Activated naive CD4-positive, alpha-beta T cell treated with anti-CD3 and anti-CD28 coated beads, Interleukin-2, amount 50 U/mL, for 72 hours (primary cell): ENCODE results near the gene ZNF274. TPM values are rescaled to one million over a fixed set of nuclear protein-coding genes. Genes with fewer than 3 reads are reported as not detected.
A peak's percentile ranks its signal among the peaks of the same experiment; 100 is the strongest.

ENCODE experiments used
- ATAC-seq, 2 donors: fragments of 150-1000 bp; cut with Tn5 transposase; 2 replicates each; pipeline ENCODE4 v1.10.0; 2021; ENCODE audit warnings: mild to moderate bottlenecking in 2 of 2, moderate library complexity in 2 of 2
- DNase-seq, 2 donors: peaks; one replicate each; pipeline ENCODE4 v3.0.0; 2021 to 2022; ENCODE audit warnings: low spot score in 2 of 2
- H3K27ac Mint-ChIP-seq, 2 donors: one replicate each; pipeline ENCODE4 v1.8.0; 2022; ENCODE audit warnings: mild to moderate bottlenecking in 2 of 2, mixed read lengths in 2 of 2
- H3K36me3 Mint-ChIP-seq, 2 donors: one replicate each; pipeline ENCODE4 v1.8.0; 2022; ENCODE audit warnings: mixed read lengths in 2 of 2
- H3K9me3 Mint-ChIP-seq, 2 donors: one replicate each; pipeline ENCODE4 v1.8.0; 2022; ENCODE audit warnings: mixed read lengths in 2 of 2
- total RNA-seq, 2 donors: library from RNA; stranded (reverse); gene quantifications; one replicate each; pipeline ENCODE4 v1.2.3, GENCODE V29; 2022

The ZNF274 gene
- total RNA-seq, 2 donors from 2014 or later: 19.8 to 34.1 TPM

DNA sequence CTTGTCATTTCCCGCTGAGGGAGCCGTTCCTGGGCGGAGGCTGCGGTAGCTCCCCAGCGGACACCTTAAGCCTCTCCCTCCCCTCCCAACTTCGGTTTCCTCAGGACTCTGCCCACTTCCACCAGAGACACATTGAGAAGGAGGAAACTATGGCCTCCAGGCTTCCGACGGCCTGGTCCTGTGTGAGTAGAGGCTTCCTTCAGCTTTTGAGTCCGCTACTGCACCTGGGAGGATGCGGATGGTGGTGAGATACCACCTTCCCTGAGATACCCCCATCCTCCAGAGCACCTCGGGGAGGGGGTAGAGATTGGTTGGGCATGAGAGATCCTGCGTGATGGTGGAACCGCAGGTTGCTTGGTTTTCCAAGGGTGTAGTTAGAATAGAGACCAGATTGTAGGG lies 955 bp downstream of the ZNF274 start:
- H3K9me3 Mint-ChIP-seq: peaks cover 25 to 26% of the 10 kb centered on the region in 2 donors
- peak overlapping the region; percentile 99 for H3K27ac Mint-ChIP-seq
- ATAC-seq (no peak), DNase-seq (no peak)
- peaks cover 65 to 80% of the 10 kb centered on the region in 2 donors for H3K36me3 Mint-ChIP-seq

DNA sequence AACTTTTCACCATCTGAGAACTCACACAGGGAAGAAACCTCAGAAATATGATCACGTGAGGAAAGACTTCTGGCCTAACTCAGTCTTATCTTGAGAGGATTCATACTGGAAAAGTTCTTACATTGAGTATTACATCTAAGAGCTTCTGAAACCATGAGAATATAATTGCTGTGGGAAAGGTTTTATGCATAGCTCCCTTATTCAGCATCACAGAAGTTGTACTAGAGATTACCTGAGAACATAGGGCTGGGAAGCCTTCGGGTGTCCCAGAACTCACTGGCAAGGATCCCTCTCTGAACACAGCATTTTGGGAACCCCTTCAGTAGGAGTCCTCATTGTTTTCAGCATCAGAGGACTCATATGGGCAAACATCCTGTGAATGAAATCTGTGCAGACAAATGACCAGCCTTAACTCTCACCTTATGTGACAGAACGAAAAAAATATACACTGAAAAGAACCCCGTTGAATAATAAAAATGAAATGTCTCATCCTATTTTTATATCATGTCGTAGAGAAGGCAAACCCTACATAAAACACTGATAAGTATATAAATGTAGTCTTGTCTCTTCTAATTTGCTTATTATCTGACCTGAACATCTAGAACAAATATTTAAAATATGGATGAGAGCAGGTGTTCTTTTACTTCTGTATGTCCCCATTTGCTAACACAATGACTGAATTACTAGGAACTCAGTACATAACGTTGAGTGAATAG lies 14.2 kb downstream of the ZNF274 start:
- Mint-ChIP-seq H3K36me3 (peaks cover 83 to 94% of the 10 kb centered on the region in 2 donors), H3K27ac (no peak overlapping the region), H3K9me3 (peaks cover 40 to 53% of the 10 kb centered on the region in 2 donors)
- ATAC-seq (peak in 1 of 2 donors; percentile 41), DNase-seq (no peak)

- ATAC-seq (no peak), DNase-seq (no peak)
- Mint-ChIP-seq H3K9me3 (peaks cover 54 to 68% of the 10 kb centered on the region in 2 donors), H3K27ac (no peak overlapping the region), H3K36me3 (peaks cover 87 to 97% of the 10 kb centered on the region in 2 donors)
Measured at GRCh38 chr19:58203814-58204475, 21.1 kb downstream of the ZNF274 start.

- DNase-seq: no peak
- peaks cover 60 to 74% of the 10 kb centered on the region in 2 donors for H3K9me3 Mint-ChIP-seq
- ATAC-seq: no peak
- H3K36me3 Mint-ChIP-seq: peaks cover 92 to 97% of the 10 kb centered on the region in 2 donors
- no peak overlapping the region for H3K27ac Mint-ChIP-seq
Measured at GRCh38 chr19:58204566-58204965, 21.7 kb downstream of the ZNF274 start.

DNA sequence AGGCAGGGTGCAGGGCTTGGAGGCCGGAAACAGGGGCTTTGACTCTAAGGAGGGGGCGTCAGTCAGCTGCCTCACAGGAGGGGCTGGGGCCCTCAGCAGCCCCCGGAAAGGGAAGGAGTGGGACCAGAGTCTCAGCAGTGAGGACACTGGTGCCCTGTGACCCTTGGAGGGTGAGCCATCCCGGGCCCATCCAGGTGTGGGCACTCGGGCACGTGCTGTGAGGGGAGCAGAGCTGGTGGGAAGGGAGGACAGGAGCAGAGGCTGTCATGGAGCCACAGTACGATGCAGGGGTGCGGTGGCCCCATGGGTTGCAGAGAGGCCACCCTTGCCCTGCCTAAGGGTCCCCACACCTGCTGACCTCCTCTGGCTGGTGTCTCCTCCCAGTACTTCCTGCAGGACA lies 26.7 kb downstream of the ZNF274 start:
- H3K27ac Mint-ChIP-seq: no peak overlapping the region
- no peak for ATAC-seq
- DNase-seq: no peak
- peaks cover 63 to 83% of the 10 kb centered on the region in 2 donors for H3K9me3 Mint-ChIP-seq
- peaks cover 95 to 100% of the 10 kb centered on the region in 2 donors for H3K36me3 Mint-ChIP-seq

- Mint-ChIP-seq H3K36me3 (peaks cover 85 to 89% of the 10 kb centered on the region in 2 donors), H3K27ac (no peak overlapping the region), H3K9me3 (peaks cover 59 to 71% of the 10 kb centered on the region in 2 donors)
- DNase-seq (no peak), ATAC-seq (no peak)
Measured at GRCh38 chr19:58212336-58213074, 29.6 kb downstream of the ZNF274 start.

- ATAC-seq (no peak), DNase-seq (no peak)
- peaks cover 85 to 89% of the 10 kb centered on the region in 2 donors for H3K36me3 Mint-ChIP-seq
- no peak overlapping the region for H3K27ac Mint-ChIP-seq
- peaks cover 56 to 71% of the 10 kb centered on the region in 2 donors for H3K9me3 Mint-ChIP-seq
Measured at GRCh38 chr19:58213075-58213369, 30.2 kb downstream of the ZNF274 start.

GRCh38 chr19:58217069-58217481 lies 34.2 kb downstream of the ZNF274 start:
- no peak for DNase-seq
- H3K27ac Mint-ChIP-seq: no peak overlapping the region
- peaks cover 40 to 45% of the 10 kb centered on the region in 2 donors for H3K9me3 Mint-ChIP-seq
- H3K36me3 Mint-ChIP-seq: peaks cover 54 to 62% of the 10 kb centered on the region in 2 donors
- ATAC-seq: no peak

DNA sequence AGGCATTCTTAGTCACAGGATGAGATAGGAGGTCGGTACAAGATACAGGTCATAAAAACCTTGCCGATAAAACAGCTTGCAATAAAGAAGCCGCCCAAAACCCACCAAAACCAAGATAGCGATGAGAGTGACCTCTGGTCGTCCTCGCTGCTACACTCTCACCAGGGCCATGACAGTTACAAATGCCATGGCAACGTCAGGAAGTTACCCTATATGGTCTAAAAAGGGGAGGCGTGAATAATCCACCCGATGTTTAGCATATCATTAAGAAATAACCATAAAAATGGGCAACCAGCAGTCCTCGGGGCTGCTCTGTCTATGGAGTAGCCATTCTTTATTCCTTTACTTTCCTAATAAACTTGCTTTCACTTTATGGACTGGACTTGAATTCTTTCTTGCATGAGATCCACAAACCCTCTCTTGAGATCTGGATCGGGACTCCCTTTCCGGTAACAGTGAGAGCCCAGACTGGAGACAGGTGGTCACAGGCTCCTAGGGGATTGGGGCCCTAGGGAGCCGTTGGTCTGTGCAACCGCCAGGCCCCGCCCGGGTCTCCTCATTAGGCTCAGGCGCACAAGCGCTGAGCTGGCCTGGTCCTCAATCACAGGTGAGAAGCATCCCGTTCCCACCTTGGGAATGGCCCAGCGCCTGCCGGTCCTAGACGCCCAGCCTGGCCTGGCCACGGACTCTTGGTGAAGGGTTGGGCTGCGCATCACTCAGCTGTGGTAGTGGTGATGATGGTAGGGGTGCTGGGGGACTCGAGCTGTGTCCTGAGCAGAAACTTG lies 34.9 kb downstream of the ZNF274 start:
- Mint-ChIP-seq H3K9me3 (peaks cover 37 to 41% of the 10 kb centered on the region in 2 donors), H3K27ac (no peak overlapping the region), H3K36me3 (peaks cover 52 to 60% of the 10 kb centered on the region in 2 donors)
- DNase-seq (no peak), ATAC-seq (no peak)

DNA sequence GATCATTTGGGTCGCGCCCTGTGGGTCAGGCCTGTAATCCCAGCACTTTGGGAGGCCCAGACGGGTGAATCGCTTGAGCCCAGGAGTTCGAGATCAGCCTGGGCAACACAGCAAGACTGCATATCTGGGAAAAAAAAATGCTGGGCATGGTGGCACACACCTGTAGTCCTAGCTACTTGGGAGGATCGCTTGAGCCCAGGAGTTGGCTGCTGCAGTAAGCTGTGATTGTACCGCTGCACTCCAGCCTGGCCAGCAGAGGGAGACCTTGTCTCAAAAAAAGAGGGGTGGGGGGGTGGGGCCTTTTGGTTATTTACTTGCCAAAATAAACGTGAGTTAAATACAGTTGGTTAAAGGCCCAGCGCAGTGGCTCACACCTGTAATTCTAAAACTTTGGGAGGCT lies 36.0 kb downstream of the ZNF274 start:
- peaks cover 44 to 56% of the 10 kb centered on the region in 2 donors for H3K36me3 Mint-ChIP-seq
- peak in 1 of 2 donors; percentile 48 for DNase-seq
- peak; percentile 78 for ATAC-seq
- H3K27ac Mint-ChIP-seq: no peak overlapping the region
- H3K9me3 Mint-ChIP-seq: peaks cover 31 to 33% of the 10 kb centered on the region in 2 donors

DNA sequence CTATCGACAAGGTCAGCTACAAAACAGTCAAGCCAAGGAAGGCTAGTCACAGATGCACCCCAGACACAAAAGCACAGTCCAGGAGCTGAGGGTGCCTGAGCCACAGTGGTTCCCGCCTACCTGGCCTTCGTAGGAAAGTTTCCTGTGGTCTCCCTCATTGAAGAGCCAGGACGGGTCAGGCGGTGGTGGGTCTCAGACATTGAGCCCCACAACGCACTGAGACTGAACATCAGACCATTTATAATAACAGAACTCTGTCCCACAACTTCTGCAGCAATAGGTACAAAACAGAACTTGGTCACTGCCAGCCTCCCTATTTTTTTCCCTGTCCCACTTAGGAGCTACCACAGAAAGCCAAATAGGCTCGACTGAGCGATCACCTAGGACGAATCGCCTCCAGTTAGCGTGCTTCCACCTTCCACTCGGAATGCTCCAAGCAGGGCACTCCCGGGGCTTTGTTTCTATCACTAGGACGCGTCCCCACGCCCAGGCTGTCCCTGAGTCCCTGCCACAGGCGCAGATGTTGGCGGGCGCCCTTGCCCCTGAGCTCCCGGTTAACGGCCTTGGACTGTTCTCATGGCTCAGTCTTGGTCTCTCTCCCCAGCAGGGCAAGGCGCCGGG lies 45.2 kb downstream of the ZNF274 start:
- Mint-ChIP-seq H3K27ac (peak overlapping the region; percentile 90 to 93), H3K9me3 (peaks cover 31 to 37% of the 10 kb centered on the region in 2 donors), H3K36me3 (peaks cover 52 to 70% of the 10 kb centered on the region in 2 donors)
- ATAC-seq: peak; percentile 4 to 10
- peak in 1 of 2 donors; percentile 7 for DNase-seq

DNA sequence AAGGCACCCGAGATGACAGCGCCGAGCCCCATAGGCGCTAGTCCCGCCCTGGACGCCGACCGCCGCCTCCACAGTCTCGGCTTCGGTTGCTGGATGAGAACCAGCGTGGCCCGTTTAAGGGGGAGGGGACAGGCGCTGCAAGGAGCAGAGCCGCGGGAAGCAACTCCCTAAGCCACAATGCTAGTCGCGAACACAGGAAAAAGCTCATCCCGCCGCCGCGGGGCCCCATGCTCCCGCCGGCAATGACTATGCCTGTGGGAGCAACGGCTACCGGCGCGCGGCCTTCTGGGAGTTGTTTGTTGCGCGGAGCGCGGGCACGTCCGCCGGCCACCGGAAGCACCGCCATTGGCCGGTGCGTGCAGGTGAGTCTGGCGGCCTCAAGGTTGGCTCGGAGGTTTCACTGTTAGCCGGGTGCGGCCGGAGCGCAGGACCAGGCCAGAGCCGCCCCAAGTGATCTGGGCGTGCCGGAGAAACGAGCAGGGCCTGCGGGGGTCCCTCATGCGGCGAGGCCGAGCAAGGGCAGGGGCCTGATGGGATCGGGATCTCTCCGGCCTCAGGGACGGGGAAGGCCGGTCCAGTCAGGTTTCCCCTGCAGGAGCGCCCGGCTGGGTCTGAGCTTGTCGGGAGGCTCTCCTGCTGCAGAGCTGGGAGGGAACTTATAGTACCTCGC lies 45.9 kb downstream of the ZNF274 start, which contains the start of gene ZNF544:
TSS of gene ZNF544 (plus strand) at position 330 of the 670 bp plus-strand sequence. CDS start 15,110 bp downstream, outside the sequence.
- DNase-seq (peak; percentile 68 to 85), ATAC-seq (peak; percentile 89 to 94)
- peaks cover 59 to 74% of the 10 kb centered on the region in 2 donors for H3K36me3 Mint-ChIP-seq
- peak within 1 kb of the TSS; percentile 90 to 93 for H3K27ac Mint-ChIP-seq
- H3K9me3 Mint-ChIP-seq: peaks cover 33 to 42% of the 10 kb centered on the region in 2 donors

GRCh38 chr19:58229255-58229639 lies 46.4 kb downstream of the ZNF274 start:
- Mint-ChIP-seq H3K9me3 (peaks cover 38 to 47% of the 10 kb centered on the region in 2 donors), H3K27ac (peak overlapping the region; percentile 87 to 90), H3K36me3 (peaks cover 64 to 74% of the 10 kb centered on the region in 2 donors)
- ATAC-seq (peak in 1 of 2 donors; percentile 36), DNase-seq (peak in 1 of 2 donors; percentile 16)

GRCh38 chr19:58237324-58237723 lies 54.5 kb downstream of the ZNF274 start:
- H3K9me3 Mint-ChIP-seq: peaks cover 35 to 39% of the 10 kb centered on the region in 2 donors
- peaks cover 79 to 98% of the 10 kb centered on the region in 2 donors for H3K36me3 Mint-ChIP-seq
- DNase-seq: no peak
- ATAC-seq: no peak
- H3K27ac Mint-ChIP-seq: no peak overlapping the region

DNA sequence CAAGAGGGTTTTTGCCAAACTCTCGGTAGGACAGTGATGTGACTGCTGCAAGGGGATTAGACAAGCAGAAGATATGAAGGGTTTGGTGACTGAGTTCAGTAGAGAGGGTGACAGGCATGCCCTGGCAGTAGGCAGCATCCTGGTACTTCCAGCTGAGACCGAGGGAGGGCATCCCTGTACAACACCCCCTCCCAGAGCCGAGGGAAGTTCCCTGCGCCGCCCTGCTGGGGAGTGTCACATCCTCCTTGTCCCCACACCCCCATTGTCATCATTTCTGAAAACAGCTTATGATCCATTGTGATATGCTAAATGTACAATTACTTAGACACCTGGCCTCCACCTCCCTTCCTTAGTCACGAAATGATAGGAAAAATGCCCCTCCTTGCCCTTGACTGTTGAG lies 60.5 kb downstream of the ZNF274 start:
- Mint-ChIP-seq H3K9me3 (peaks cover 31 to 43% of the 10 kb centered on the region in 2 donors), H3K27ac (no peak overlapping the region), H3K36me3 (peaks cover 94 to 99% of the 10 kb centered on the region in 2 donors)
- ATAC-seq: no peak
- DNase-seq: no peak
